CD4-positive, alpha-beta T cell treated with Interleukin-1 beta for 1 hour (primary cell): ENCODE measurements around the gene ABHD17C.

ENCODE experiments used
- DNase-seq, 2 donors: peaks; one replicate each; pipeline ENCODE4 v3.0.0-alpha.2; 2020 to 2022

Gene ABHD17C

DNA sequence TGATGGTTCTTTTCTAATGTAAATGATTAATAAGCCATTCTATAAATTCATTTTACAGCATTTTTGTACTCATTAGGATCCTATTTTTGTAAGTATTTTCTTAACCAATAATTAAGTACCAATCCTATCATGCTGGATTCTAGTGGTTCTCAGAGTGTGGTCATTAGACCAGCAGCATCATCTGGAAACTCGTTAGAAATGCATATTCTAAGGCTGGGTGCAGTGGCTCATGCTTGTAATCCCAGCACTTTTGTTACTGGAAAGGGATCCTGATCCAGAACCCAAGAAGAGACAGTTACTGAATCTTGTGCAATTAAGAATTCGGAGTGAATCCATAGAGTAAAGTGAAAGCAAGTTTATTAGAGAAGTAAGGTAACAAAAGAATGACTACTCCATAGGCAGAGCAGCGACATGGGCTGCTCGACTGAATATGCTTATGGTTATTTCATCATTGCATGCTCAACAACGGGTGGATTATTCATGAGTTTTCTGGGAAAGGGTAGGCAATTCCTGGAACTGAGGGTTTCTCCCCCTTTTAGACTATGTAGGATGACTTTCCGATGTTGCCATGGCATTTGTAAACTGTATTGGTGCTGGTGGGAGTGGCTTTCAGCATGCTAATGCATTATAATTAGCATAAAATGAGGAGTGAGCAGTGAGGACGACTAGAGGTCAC is 74.2 kb downstream of the ABHD17C start:
- no peak for DNase-seq

DNA sequence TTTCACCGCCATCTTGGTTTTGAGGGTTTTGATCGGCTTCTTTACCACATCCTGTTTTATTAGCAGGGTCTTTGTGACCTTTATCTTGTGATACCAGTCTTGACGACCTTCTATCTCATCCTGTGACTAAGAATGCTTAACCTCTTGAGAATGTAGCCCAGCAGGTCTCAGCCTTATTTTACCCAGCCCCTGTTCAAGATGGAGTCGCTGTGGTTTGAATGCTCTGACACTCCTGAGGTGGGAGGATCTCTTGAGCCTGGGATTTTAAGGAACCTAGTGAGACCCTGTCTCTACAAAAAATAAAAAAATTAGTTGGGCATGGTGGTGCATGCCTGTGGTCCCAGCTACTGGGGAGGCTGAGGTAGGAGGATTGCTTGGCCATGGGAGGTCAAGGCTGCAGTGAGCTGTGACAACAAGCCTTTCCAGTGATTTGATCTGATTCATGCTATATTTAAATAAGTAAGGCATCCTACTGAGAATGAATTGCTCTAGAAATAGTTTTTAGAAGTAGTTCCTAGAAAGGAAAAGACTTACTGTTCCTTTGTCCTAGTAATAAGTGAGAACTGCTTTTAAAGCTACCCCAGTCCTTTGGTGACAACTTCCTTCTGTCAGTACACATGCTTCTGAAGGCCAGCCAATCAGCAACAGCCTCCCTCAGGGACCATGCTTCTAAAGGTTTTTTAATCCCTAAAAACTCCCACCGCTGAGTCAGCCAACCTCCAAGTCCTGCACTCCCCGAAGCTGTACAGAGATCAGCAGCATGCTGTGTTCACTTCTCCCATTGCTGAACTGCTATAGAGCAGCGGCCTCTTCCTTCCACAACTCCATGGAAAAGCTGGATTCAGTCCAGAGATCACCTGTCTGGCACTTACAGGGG is 75.0 kb downstream of the ABHD17C start:
- no peak for DNase-seq

- no peak for DNase-seq
Observed at GRCh38 chr15:80773122-80773551, 78.0 kb downstream of the ABHD17C start.

GRCh38 chr15:80773792-80774352 is 78.8 kb downstream of the ABHD17C start:
- no peak for DNase-seq

DNA sequence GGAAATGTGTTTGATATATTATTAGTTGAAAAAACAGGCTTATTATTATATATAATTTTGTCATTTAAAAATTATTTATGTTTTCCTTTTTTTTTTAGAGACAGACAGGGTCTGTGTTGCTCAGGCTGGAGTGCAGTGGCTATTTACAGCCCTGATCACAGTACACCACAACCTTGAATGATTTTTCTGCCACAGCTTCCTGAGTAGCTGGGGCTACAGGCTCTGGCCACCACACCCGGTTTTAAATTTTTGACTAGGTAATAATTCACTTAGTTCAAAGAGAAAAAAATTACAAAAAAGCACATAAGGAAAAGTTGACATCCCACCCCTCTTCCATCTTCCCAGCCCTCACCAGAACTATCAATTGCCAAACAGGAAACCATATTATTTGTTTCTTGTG is 79.4 kb downstream of the ABHD17C start:
- DNase-seq = no peak

DNA sequence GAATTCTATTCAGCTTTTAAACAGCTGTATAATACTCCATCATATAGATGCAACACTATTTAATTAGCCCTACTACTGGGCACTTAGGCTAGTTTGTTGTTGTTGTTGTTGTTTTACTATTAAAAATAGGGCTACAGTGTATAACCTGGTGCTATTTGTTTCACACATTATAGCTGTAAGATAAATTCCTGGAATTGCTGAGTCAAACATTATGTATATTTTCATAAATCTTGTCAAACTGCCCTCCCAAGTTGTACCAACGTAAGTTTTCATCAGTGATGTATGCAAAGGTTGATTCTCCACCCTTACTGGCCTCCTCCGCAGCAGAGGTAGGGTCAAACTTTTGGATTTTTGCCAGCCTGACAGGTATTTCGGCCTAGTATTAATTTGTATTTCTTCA is 80.2 kb downstream of the ABHD17C start:
- DNase-seq = no peak

GRCh38 chr15:80776420-80777045 is 81.4 kb downstream of the ABHD17C start:
- peak; percentile 47 to 69 for DNase-seq

DNA sequence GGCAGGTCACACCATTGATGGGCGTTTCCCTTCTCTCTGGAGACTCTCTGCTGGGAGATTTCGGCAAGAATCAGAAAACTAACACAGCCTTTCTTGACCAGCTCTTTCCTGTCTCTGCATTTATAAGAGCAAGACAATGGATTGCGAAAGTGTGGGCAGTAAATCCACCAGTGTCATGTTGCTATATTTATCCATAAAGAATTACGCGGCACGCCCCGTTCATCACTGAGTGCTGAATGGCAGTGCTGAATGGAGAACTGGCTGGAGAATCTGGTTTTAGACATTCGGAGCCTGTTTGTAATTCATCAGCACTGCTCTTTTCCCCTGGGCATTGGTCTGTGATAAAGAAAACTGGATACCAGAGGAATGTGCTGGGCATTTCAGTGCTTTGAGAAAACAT is 82.0 kb downstream of the ABHD17C start:
- DNase-seq = no peak

- no peak for DNase-seq
Observed at GRCh38 chr15:80777826-80778620, 82.9 kb downstream of the ABHD17C start.

DNA sequence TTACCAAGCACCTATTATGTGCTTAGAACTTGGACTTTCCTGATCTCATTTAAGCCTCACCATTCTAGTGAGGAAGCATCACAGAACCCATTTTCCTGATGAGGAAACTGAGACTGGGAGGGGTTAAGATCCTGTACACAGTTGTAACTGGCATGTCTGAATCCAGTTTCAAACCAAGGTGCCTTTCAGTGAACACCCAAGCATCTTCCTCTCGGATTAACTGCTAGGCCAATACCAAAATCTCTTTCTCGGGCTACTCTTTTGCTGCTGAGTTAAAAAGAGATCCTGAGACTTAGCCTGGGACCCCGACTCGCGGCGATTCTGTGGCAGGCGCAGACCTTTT is 83.5 kb downstream of the ABHD17C start:
- no peak for DNase-seq

GRCh38 chr15:80778964-80779657 is 84.0 kb downstream of the ABHD17C start, which contains the start of gene CEMIP:
Gene CEMIP, plus strand, starts transcription at chr15:80779370. Its CDS starts 94,510 bp downstream, at chr15:80873880.
- DNase-seq = peak; percentile 15 to 28

- no peak for DNase-seq
Observed at GRCh38 chr15:80779658-80780415, 84.7 kb downstream of the ABHD17C start.

- no peak for DNase-seq
Observed at GRCh38 chr15:80780416-80781221, 85.5 kb downstream of the ABHD17C start.

GRCh38 chr15:80783260-80783659 is 88.2 kb downstream of the ABHD17C start:
- no peak for DNase-seq

DNA sequence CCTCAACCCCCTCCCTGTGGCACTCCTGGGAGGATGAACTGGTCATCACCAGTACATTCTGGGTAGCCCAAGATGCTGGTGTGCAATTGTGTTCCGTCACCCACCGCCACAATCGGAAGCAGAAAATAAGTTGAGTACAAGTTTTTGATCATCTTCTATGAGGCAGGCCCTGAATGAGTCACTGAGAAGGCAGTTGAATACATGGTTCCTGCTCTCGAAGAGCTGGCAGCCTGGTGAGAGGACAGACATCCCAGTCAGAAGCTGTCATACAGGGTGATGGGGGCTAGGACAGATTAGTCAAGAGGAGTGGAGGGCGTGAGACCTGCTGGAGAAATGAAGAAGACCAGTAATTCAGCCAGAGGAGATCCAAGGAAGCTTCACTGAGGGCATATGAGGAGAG is 90.2 kb downstream of the ABHD17C start:
- DNase-seq = no peak

GRCh38 chr15:80785811-80786354 is 90.8 kb downstream of the ABHD17C start:
- no peak for DNase-seq

GRCh38 chr15:80787316-80787715 is 92.2 kb downstream of the ABHD17C start:
- no peak for DNase-seq

DNA sequence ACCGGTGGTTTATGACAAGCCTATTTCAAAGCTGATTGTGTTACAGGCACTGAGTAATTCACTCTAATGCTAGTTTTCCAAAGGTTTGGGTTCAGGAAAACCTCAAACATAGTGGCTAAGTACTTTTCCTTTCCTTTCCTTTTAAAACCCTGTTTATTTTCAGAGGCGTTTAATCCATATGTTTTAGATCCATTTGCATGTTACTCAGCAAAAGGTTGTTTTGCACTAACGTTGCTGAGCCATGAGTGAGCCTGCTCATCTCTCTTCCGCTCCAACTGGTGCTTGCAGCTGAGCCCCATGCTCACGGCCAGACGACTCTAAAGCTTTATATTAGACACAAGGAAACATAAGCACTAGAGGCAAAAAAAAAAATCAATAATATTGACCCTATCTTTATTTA is 93.4 kb downstream of the ABHD17C start:
- no peak for DNase-seq

- DNase-seq = no peak
Observed at GRCh38 chr15:80789296-80789695, 94.2 kb downstream of the ABHD17C start.

- DNase-seq = no peak
Observed at GRCh38 chr15:80789796-80790195, 94.7 kb downstream of the ABHD17C start.
